HG02759 (cell line): ENCODE data around the gene FLT3.
"Not testable (repeated sequence)": the region's sequence is repeated elsewhere in the genome, so short reads cannot be mapped to it uniquely, and the experiment has no call there.

Experiments
- ATAC-seq: cut with Tn5 transposase; IDR thresholded peaks from one replicate; pipeline ENCODE4 v1.9.1; 2021; ENCODE audit warnings: mild to moderate bottlenecking, moderate library complexity; ENCODE audit not compliant: unreplicated experiment

Gene FLT3

GRCh38 chr13:28100150-28101121 is at the start of gene FLT3:
Gene FLT3, minus strand, starts transcription at chr13:28100576. Its CDS starts 66 bp downstream, at chr13:28100510.
- peak; percentile 82 for ATAC-seq

GRCh38 chr13:28147495-28147894 is 47.1 kb upstream of the FLT3 start:
- no peak for ATAC-seq

- no peak for ATAC-seq
Measured at GRCh38 chr13:28145049-28145448, 44.7 kb upstream of the FLT3 start.

GRCh38 chr13:28141542-28141941 is 41.2 kb upstream of the FLT3 start:
- ATAC-seq = not testable (repeated sequence)

GRCh38 chr13:28140433-28141125 is 40.2 kb upstream of the FLT3 start:
- ATAC-seq = no peak

- ATAC-seq = peak; percentile 52
Measured at GRCh38 chr13:28138756-28139470, 38.5 kb upstream of the FLT3 start.

- peak; percentile 64 for ATAC-seq
Measured at GRCh38 chr13:28138012-28138755, 37.8 kb upstream of the FLT3 start, which contains the start of gene PAN3. Gene PAN3, plus strand, starts transcription at chr13:28138545. Its CDS starts 113 bp downstream, at chr13:28138658.

- ATAC-seq = no peak
Measured at GRCh38 chr13:28137596-28137995, 37.2 kb upstream of the FLT3 start.

- ATAC-seq = no peak
Measured at GRCh38 chr13:28136916-28137315, 36.5 kb upstream of the FLT3 start.

GRCh38 chr13:28131646-28132045 is 31.3 kb upstream of the FLT3 start:
- no peak for ATAC-seq

- no peak for ATAC-seq
Measured at GRCh38 chr13:28129911-28130693, 29.7 kb upstream of the FLT3 start.

- ATAC-seq = no peak
Measured at GRCh38 chr13:28128926-28129325, 28.6 kb upstream of the FLT3 start.

GRCh38 chr13:28128030-28128429 is 27.7 kb upstream of the FLT3 start:
- no peak for ATAC-seq

- no peak for ATAC-seq
Measured at GRCh38 chr13:28121224-28121623, 20.8 kb upstream of the FLT3 start.

GRCh38 chr13:28120317-28120716 is 19.9 kb upstream of the FLT3 start:
- ATAC-seq = no peak

GRCh38 chr13:28117689-28118377 is 17.5 kb upstream of the FLT3 start:
- no peak for ATAC-seq

- no peak for ATAC-seq
Measured at GRCh38 chr13:28116736-28117135, 16.4 kb upstream of the FLT3 start.

- no peak for ATAC-seq
Measured at GRCh38 chr13:28110414-28110813, 10.0 kb upstream of the FLT3 start.

- no peak for ATAC-seq
Measured at GRCh38 chr13:28106976-28107375, 6.6 kb upstream of the FLT3 start.
